Liver (tissue), 3 donors: ENCODE results near the gene ZNF485.

Experiments
- FOXA1 ChIP-seq: IDR thresholded peaks from 2 replicates; pipeline ENCODE4 v1.6.1; 2016; ENCODE audit warnings: antibody characterized with exemption
- GABPA ChIP-seq, 2 donors: IDR thresholded peaks in 1 of 2; conservative IDR thresholded peaks in 1 of 2; 2 replicates each; pipeline ENCODE4 v1.6.1; 2016; ENCODE audit warnings: antibody characterized with exemption in 2 of 2, mild to moderate bottlenecking in 1 of 2, moderate library complexity in 1 of 2
- JUND ChIP-seq, 2 donors: IDR thresholded peaks; 2 replicates each; pipeline ENCODE4 v1.6.1; 2016; ENCODE audit warnings: antibody characterized with exemption in 2 of 2
- TAF1 ChIP-seq: conservative IDR thresholded peaks from 2 replicates; pipeline ENCODE4 v1.6.1; 2016; ENCODE audit warnings: antibody characterized with exemption, mild to moderate bottlenecking
- TF ChIP-seq, protein P1 (sequence below): fragments of 150-350 bp; IDR thresholded peaks from 2 replicates; pipeline ENCODE4 v1.5.1; 2017; ENCODE audit warnings: improper control_type of control experiment, low read depth, low read length; ENCODE audit not compliant: missing input control
- TF ChIP-seq, protein P2 (sequence below): IDR thresholded peaks from 2 replicates; pipeline ENCODE4 v1.6.1; 2016; ENCODE audit warnings: antibody characterized with exemption
- TF ChIP-seq, protein P3 (sequence below): IDR thresholded peaks from 2 replicates; pipeline ENCODE4 v1.6.1; 2016; ENCODE audit warnings: antibody characterized with exemption, mild to moderate bottlenecking
- donor health status: healthy.
- donor health status: healthy.

DNA sequence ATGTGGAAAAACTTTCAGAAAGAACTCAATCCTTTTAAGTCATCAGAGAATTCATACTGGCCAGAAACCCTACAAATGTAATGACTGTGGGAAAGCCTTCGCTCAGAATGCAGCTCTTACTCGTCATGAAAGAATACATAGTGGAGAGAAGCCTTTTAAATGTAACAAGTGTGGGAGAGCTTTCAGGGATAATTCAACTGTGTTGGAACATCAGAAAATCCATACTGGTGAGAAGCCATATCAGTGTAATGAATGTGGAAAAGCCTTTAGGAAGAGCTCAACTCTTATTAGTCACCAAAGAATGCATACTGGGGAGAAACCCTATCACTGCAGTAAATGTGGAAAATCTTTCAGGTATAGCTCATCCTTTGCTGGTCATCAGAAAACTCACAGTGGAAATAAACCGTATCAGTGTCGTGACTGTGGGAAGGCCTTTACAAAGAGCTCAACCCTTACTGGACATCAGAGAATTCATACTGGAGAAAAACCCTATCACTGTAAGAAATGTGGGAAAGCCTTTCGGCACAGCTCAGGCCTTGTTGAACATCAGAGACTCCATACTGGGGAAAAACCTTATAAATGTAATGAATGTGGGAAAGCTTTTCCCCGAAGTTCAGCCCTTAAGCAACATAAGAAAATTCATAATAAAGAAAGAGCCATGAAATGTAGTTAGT is 10.6 kb downstream of the ZNF485 start:
- TF ChIP-seq, protein P1, sequence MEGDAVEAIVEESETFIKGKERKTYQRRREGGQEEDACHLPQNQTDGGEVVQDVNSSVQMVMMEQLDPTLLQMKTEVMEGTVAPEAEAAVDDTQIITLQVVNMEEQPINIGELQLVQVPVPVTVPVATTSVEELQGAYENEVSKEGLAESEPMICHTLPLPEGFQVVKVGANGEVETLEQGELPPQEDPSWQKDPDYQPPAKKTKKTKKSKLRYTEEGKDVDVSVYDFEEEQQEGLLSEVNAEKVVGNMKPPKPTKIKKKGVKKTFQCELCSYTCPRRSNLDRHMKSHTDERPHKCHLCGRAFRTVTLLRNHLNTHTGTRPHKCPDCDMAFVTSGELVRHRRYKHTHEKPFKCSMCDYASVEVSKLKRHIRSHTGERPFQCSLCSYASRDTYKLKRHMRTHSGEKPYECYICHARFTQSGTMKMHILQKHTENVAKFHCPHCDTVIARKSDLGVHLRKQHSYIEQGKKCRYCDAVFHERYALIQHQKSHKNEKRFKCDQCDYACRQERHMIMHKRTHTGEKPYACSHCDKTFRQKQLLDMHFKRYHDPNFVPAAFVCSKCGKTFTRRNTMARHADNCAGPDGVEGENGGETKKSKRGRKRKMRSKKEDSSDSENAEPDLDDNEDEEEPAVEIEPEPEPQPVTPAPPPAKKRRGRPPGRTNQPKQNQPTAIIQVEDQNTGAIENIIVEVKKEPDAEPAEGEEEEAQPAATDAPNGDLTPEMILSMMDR: no peak
- TF ChIP-seq, protein P2, sequence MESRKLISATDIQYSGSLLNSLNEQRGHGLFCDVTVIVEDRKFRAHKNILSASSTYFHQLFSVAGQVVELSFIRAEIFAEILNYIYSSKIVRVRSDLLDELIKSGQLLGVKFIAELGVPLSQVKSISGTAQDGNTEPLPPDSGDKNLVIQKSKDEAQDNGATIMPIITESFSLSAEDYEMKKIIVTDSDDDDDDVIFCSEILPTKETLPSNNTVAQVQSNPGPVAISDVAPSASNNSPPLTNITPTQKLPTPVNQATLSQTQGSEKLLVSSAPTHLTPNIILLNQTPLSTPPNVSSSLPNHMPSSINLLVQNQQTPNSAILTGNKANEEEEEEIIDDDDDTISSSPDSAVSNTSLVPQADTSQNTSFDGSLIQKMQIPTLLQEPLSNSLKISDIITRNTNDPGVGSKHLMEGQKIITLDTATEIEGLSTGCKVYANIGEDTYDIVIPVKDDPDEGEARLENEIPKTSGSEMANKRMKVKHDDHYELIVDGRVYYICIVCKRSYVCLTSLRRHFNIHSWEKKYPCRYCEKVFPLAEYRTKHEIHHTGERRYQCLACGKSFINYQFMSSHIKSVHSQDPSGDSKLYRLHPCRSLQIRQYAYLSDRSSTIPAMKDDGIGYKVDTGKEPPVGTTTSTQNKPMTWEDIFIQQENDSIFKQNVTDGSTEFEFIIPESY: no peak
- no peak for TF ChIP-seq TAF1
- TF ChIP-seq FOXA1: no peak
- TF ChIP-seq, protein P3, sequence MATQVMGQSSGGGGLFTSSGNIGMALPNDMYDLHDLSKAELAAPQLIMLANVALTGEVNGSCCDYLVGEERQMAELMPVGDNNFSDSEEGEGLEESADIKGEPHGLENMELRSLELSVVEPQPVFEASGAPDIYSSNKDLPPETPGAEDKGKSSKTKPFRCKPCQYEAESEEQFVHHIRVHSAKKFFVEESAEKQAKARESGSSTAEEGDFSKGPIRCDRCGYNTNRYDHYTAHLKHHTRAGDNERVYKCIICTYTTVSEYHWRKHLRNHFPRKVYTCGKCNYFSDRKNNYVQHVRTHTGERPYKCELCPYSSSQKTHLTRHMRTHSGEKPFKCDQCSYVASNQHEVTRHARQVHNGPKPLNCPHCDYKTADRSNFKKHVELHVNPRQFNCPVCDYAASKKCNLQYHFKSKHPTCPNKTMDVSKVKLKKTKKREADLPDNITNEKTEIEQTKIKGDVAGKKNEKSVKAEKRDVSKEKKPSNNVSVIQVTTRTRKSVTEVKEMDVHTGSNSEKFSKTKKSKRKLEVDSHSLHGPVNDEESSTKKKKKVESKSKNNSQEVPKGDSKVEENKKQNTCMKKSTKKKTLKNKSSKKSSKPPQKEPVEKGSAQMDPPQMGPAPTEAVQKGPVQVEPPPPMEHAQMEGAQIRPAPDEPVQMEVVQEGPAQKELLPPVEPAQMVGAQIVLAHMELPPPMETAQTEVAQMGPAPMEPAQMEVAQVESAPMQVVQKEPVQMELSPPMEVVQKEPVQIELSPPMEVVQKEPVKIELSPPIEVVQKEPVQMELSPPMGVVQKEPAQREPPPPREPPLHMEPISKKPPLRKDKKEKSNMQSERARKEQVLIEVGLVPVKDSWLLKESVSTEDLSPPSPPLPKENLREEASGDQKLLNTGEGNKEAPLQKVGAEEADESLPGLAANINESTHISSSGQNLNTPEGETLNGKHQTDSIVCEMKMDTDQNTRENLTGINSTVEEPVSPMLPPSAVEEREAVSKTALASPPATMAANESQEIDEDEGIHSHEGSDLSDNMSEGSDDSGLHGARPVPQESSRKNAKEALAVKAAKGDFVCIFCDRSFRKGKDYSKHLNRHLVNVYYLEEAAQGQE: no peak
- no peak for TF ChIP-seq JUND (IDR thresholded peaks at IDR 0.05)
- TF ChIP-seq GABPA (IDR thresholded peaks at IDR 0.05 in 1 of 2, conservative IDR thresholded peaks at IDR 0.05 in 1 of 2): no peak
